ENCODE data around the gene VWA8. TPM values are rescaled to one million over a fixed set of nuclear protein-coding genes. Genes with fewer than 3 reads are reported as not detected.
A peak's percentile ranks its signal among the peaks of the same experiment; 100 is the strongest.

VWA8 gene
- total and polyA plus RNA-seq, 2 experiments from 2014 or later = 6.3 to 24.6 TPM

DNA sequence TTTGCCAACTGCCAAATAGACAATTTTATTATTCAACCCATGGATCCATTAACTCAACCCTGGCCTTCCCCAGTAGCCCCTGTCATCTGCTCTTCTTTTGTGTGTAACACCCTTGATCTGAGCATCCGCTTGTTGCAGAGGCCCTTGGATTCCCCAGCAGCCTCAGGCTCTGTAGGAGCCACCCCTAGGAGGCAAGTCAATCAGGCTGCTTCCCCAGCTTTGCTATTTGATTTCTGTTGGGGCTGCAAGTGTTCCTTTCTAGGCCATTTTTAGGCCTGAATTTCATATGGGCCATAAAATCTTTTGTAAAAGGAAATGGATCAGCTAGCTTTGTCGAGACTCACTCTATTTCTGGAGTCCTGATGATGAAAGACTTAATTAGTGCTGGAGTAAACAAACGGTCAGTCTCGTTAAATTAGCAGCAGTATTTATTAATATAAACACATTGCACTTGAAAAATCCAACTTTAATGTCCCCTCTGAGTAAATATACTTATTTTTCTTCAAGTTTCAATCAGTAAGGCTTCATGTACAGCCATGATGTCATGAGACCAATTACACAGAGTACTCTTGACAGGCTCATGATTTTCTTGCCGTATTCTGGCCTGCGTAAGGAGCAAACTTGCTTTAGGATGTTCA, 398.2 kb downstream of the VWA8 start:
- no peak overlapping the region for H3K27ac ChIP-seq (ENCODE audit: low read depth)

More for the DNA sequence above, 398.2 kb downstream of the VWA8 start:
- Histone ChIP-seq H3K4me3 (no peak overlapping the region), H3F3A (replicated peaks; ENCODE audit: low read depth) (no peaks in the 10 kb centered on the region), H4K20me1 (replicated peaks; ENCODE audit: insufficient read depth) (no peaks in the 10 kb centered on the region), H3K79me2 (replicated peaks; ENCODE audit: insufficient read depth) (no peaks in the 10 kb centered on the region), H2AFZ (no peak overlapping the region), H3K4me1 (ENCODE audit: insufficient read depth) (no peaks in the 10 kb centered on the region), H3K36me3 (ENCODE audit: insufficient read depth) (no peaks in the 10 kb centered on the region), H3K27me3 (ENCODE audit: insufficient read depth) (no peaks in the 10 kb centered on the region), H3K9me2 (ENCODE audit: insufficient read depth) (peaks cover 12% of the 10 kb centered on the region; the same call in 1 of the 2 replicates), H3K4me2 (no peak overlapping the region)
- Mint-ChIP-seq H3K4me1 (no peaks in the 10 kb centered on the region; the same call in 2 of the 3 replicates), H3K4me3 (no peak overlapping the region), H3K36me3 (ENCODE audit: low read depth) (no peaks in the 10 kb centered on the region), H3K9me3 (no peaks in the 10 kb centered on the region), H3K27ac (no peak overlapping the region), H3K27me3 (ENCODE audit: insufficient read depth, low read depth, poor library complexity) (no peaks in the 10 kb centered on the region)
- TF ChIP-seq, protein P1, sequence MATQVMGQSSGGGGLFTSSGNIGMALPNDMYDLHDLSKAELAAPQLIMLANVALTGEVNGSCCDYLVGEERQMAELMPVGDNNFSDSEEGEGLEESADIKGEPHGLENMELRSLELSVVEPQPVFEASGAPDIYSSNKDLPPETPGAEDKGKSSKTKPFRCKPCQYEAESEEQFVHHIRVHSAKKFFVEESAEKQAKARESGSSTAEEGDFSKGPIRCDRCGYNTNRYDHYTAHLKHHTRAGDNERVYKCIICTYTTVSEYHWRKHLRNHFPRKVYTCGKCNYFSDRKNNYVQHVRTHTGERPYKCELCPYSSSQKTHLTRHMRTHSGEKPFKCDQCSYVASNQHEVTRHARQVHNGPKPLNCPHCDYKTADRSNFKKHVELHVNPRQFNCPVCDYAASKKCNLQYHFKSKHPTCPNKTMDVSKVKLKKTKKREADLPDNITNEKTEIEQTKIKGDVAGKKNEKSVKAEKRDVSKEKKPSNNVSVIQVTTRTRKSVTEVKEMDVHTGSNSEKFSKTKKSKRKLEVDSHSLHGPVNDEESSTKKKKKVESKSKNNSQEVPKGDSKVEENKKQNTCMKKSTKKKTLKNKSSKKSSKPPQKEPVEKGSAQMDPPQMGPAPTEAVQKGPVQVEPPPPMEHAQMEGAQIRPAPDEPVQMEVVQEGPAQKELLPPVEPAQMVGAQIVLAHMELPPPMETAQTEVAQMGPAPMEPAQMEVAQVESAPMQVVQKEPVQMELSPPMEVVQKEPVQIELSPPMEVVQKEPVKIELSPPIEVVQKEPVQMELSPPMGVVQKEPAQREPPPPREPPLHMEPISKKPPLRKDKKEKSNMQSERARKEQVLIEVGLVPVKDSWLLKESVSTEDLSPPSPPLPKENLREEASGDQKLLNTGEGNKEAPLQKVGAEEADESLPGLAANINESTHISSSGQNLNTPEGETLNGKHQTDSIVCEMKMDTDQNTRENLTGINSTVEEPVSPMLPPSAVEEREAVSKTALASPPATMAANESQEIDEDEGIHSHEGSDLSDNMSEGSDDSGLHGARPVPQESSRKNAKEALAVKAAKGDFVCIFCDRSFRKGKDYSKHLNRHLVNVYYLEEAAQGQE (IDR thresholded peaks at IDR 0.05; ENCODE audit: unreplicated experiment) = no peak
- no peak for TF ChIP-seq ZNF331 (CRISPR knock-in tag; IDR thresholded peaks at IDR 0.05; ENCODE audit: low read depth)
- no peak for TF ChIP-seq ZNF114 (CRISPR knock-in tag; IDR thresholded peaks at IDR 0.05)
- no peak for TF ChIP-seq JUNB (IDR thresholded peaks at IDR 0.05; ENCODE audit: unreplicated experiment)
- TF ChIP-seq EZH2 (IDR thresholded peaks at IDR 0.05; ENCODE audit: low read depth, unreplicated experiment) = no peak
- TF ChIP-seq, protein P2, sequence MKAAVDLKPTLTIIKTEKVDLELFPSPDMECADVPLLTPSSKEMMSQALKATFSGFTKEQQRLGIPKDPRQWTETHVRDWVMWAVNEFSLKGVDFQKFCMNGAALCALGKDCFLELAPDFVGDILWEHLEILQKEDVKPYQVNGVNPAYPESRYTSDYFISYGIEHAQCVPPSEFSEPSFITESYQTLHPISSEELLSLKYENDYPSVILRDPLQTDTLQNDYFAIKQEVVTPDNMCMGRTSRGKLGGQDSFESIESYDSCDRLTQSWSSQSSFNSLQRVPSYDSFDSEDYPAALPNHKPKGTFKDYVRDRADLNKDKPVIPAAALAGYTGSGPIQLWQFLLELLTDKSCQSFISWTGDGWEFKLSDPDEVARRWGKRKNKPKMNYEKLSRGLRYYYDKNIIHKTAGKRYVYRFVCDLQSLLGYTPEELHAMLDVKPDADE (IDR thresholded peaks at IDR 0.05) = no peak
- TF ChIP-seq, protein P3, sequence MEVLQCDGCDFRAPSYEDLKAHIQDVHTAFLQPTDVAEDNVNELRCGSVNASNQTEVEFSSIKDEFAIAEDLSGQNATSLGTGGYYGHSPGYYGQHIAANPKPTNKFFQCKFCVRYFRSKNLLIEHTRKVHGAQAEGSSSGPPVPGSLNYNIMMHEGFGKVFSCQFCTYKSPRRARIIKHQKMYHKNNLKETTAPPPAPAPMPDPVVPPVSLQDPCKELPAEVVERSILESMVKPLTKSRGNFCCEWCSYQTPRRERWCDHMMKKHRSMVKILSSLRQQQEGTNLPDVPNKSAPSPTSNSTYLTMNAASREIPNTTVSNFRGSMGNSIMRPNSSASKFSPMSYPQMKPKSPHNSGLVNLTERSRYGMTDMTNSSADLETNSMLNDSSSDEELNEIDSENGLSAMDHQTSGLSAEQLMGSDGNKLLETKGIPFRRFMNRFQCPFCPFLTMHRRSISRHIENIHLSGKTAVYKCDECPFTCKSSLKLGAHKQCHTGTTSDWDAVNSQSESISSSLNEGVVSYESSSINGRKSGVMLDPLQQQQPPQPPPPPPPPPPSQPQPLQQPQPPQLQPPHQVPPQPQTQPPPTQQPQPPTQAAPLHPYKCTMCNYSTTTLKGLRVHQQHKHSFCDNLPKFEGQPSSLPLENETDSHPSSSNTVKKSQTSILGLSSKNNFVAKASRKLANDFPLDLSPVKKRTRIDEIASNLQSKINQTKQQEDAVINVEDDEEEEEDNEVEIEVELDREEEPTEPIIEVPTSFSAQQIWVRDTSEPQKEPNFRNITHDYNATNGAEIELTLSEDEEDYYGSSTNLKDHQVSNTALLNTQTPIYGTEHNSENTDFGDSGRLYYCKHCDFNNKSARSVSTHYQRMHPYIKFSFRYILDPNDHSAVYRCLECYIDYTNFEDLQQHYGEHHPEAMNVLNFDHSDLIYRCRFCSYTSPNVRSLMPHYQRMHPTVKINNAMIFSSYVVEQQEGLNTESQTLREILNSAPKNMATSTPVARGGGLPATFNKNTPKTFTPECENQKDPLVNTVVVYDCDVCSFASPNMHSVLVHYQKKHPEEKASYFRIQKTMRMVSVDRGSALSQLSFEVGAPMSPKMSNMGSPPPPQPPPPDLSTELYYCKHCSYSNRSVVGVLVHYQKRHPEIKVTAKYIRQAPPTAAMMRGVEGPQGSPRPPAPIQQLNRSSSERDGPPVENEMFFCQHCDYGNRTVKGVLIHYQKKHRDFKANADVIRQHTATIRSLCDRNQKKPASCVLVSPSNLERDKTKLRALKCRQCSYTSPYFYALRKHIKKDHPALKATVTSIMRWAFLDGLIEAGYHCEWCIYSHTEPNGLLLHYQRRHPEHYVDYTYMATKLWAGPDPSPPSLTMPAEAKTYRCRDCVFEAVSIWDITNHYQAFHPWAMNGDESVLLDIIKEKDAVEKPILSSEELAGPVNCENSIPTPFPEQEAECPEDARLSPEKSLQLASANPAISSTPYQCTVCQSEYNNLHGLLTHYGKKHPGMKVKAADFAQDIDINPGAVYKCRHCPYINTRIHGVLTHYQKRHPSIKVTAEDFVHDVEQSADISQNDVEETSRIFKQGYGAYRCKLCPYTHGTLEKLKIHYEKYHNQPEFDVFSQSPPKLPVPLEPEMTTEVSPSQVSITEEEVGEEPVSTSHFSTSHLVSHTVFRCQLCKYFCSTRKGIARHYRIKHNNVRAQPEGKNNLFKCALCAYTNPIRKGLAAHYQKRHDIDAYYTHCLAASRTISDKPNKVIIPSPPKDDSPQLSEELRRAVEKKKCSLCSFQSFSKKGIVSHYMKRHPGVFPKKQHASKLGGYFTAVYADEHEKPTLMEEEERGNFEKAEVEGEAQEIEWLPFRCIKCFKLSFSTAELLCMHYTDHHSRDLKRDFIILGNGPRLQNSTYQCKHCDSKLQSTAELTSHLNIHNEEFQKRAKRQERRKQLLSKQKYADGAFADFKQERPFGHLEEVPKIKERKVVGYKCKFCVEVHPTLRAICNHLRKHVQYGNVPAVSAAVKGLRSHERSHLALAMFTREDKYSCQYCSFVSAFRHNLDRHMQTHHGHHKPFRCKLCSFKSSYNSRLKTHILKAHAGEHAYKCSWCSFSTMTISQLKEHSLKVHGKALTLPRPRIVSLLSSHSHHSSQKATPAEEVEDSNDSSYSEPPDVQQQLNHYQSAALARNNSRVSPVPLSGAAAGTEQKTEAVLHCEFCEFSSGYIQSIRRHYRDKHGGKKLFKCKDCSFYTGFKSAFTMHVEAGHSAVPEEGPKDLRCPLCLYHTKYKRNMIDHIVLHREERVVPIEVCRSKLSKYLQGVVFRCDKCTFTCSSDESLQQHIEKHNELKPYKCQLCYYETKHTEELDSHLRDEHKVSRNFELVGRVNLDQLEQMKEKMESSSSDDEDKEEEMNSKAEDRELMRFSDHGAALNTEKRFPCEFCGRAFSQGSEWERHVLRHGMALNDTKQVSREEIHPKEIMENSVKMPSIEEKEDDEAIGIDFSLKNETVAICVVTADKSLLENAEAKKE (CRISPR knock-in tag; IDR thresholded peaks at IDR 0.05) = no peak
- TF ChIP-seq NANOG (IDR thresholded peaks at IDR 0.05; ENCODE audit: borderline replicate concordance) = no peak
- TF ChIP-seq EZH2phosphoT487 (IDR thresholded peaks at IDR 0.05; ENCODE audit: unreplicated experiment) = no peak
- TF ChIP-seq POLR2AphosphoS5 (IDR thresholded peaks at IDR 0.05; ENCODE audit: low read depth) = no peak
- TF ChIP-seq CREB1 (CRISPR knock-in tag; IDR thresholded peaks at IDR 0.05; ENCODE audit: low read depth) = no peak
- ATAC-seq (peak; percentile 40; the same call in 2 of the 3 replicates), DNase-seq (ENCODE audit: low spot score) (no peak)

Measured in GM23338 (cell line).